Fibroblast of lung (primary cell): ENCODE data around the gene ATP2B2. TPM values are rescaled to one million over a fixed set of nuclear protein-coding genes. Genes with fewer than 3 reads are reported as not detected.

ENCODE experiments used
- DNase-seq, 2 donors: peaks; one replicate each; pipeline versions ENCODE4 v3.0.0 to v3.0.0-alpha.2; 2010; ENCODE audit warnings: low read depth in 2 of 2
- H2AFZ ChIP-seq: 2 replicates; pipeline ENCODE4 v1.5.1; 2012; ENCODE audit warnings: low read length, control low read depth, inconsistent platforms
- H3K27ac ChIP-seq: 2 replicates; pipeline ENCODE4 v1.5.1; 2011; ENCODE audit warnings: low read length, control low read depth; ENCODE audit not compliant: insufficient read depth
- H3K27me3 ChIP-seq: 2 replicates; pipeline ENCODE4 v1.5.1; 2011; ENCODE audit warnings: mild to moderate bottlenecking, low read length; ENCODE audit not compliant: control insufficient read depth, insufficient read depth
- H3K36me3 ChIP-seq: 2 replicates; pipeline ENCODE4 v1.5.1; 2011; ENCODE audit warnings: low read length; ENCODE audit not compliant: control insufficient read depth, insufficient read depth
- H3K4me1 ChIP-seq: 2 replicates; pipeline ENCODE4 v1.5.1; 2011; ENCODE audit warnings: low read length; ENCODE audit not compliant: control insufficient read depth, insufficient read depth; ENCODE audit errors: extremely low read depth
- H3K4me2 ChIP-seq: 2 replicates; pipeline ENCODE4 v1.5.1; 2011; ENCODE audit warnings: low read length, control low read depth; ENCODE audit not compliant: insufficient read depth; ENCODE audit errors: extremely low read depth
- H3K4me3 ChIP-seq, 4 experiments: fragments of 200-600 bp in 1 of 4; sonication (generic) in 1 of 4; replicated peaks in 1 of 4; 2 replicates each; pipeline ENCODE4 v1.5.1; 2011 to 2016; ENCODE audit warnings: low read length in 4 of 4, low read depth in 3 of 4, mild to moderate bottlenecking in 3 of 4, control low read depth in 2 of 4, inconsistent platforms in 1 of 4, mixed read lengths in 1 of 4; ENCODE audit not compliant: insufficient read depth in 1 of 4; ENCODE audit errors: control extremely low read depth in 1 of 4
- H3K79me2 ChIP-seq: 2 replicates; pipeline ENCODE4 v1.5.1; 2012; ENCODE audit warnings: mild to moderate bottlenecking, low read length, inconsistent platforms; ENCODE audit not compliant: control insufficient read depth, insufficient read depth
- H3K9ac ChIP-seq: 2 replicates; pipeline ENCODE4 v1.5.1; 2011; ENCODE audit warnings: mild to moderate bottlenecking, low read length, control low read depth; ENCODE audit not compliant: insufficient read depth
- H3K9me3 ChIP-seq: 2 replicates; pipeline ENCODE4 v1.5.1; 2012; ENCODE audit warnings: low read depth, low read length; ENCODE audit not compliant: control insufficient read depth, insufficient read depth
- H4K20me1 ChIP-seq: 2 replicates; pipeline ENCODE4 v1.5.1; 2011; ENCODE audit warnings: low read length; ENCODE audit not compliant: control insufficient read depth, insufficient read depth; ENCODE audit errors: extremely low read depth
- EZH2 ChIP-seq: IDR thresholded peaks from 2 replicates; pipeline ENCODE4 v1.5.1; 2012; ENCODE audit warnings: low read length, control low read depth, mild to moderate bottlenecking; ENCODE audit errors: missing control alignments
- polyA plus RNA-seq, 2 donors: library from polyadenylated mRNA; depleted of rRNA in 1 of 2; stranded (reverse) in 1 of 2; unstranded in 1 of 2; fragments of >200 nt; gene quantifications; 2 replicates each; pipeline ENCODE4 v1.2.1, GENCODE V29; 2011 to 2012; ENCODE audit warnings: missing spikeins in 1 of 2
- total RNA-seq: library from RNA; depleted of rRNA; stranded (reverse); fragments of >200 nt; gene quantifications from 2 replicates; pipeline ENCODE4 v1.2.1, GENCODE V29; 2014
- TF ChIP-seq, protein P1 (sequence below), 2 donors: IDR thresholded peaks in 1 of 2; conservative IDR thresholded peaks in 1 of 2; 1 replicate in 1 of 2; 2 replicates in 1 of 2; pipeline ENCODE4 v1.5.1; 2011 to 2012; ENCODE audit warnings: low read length in 2 of 2, control low read depth in 1 of 2, inconsistent platforms in 1 of 2, low read depth in 1 of 2, mild to moderate bottlenecking in 1 of 2

ATP2B2 gene
- total and polyA plus RNA-seq, 2 donors (not counting 1 experiment from before 2014, with no cell fraction given), result not detected

DNA sequence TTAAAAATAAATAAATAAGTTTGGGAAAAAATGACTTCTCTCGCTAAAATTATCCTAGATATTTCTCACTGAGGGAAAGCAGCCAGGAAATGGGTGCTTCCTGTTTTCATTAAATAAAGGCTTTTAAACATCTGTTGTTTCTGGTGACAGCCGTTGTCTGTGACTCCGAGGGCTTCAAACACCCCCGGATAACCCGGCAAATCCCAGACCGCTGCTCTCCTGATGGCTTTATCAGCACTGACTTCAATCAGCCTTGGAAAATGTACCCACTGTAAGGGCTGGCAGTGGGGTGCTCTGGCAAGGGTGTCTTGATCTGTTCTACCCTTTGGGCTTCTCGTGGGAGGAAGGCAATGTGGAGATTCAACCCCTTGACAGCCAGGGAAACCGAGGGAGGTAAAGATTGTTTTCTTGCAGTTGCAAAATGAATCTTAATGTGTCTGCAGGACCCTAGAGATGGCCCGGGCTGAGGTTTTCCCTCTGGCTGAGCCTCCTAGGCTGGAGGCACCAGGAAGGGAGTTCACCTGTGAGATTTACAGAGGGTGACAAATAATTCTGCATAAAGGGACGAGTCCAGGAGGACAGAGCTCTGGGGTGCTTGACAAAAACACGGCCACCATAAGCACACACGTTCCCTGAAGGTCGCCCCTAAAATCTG lies 150.9 kb downstream of the ATP2B2 start:
- Histone ChIP-seq H3K9ac (no peak overlapping the region), H4K20me1 (no peaks in the 10 kb centered on the region), H3K9me3 (no peaks in the 10 kb centered on the region), H3K79me2 (no peaks in the 10 kb centered on the region), H3K4me2 (no peak overlapping the region), H3K4me3 (no peak overlapping the region), H3K4me1 (peaks cover 28% of the 10 kb centered on the region), H3K36me3 (no peaks in the 10 kb centered on the region), H2AFZ (peak overlapping the region; percentile 24), H3K27ac (no peak overlapping the region), H3K27me3 (no peaks in the 10 kb centered on the region)
- DNase-seq, result no peak
- no peak for TF ChIP-seq EZH2
- TF ChIP-seq, protein P1, sequence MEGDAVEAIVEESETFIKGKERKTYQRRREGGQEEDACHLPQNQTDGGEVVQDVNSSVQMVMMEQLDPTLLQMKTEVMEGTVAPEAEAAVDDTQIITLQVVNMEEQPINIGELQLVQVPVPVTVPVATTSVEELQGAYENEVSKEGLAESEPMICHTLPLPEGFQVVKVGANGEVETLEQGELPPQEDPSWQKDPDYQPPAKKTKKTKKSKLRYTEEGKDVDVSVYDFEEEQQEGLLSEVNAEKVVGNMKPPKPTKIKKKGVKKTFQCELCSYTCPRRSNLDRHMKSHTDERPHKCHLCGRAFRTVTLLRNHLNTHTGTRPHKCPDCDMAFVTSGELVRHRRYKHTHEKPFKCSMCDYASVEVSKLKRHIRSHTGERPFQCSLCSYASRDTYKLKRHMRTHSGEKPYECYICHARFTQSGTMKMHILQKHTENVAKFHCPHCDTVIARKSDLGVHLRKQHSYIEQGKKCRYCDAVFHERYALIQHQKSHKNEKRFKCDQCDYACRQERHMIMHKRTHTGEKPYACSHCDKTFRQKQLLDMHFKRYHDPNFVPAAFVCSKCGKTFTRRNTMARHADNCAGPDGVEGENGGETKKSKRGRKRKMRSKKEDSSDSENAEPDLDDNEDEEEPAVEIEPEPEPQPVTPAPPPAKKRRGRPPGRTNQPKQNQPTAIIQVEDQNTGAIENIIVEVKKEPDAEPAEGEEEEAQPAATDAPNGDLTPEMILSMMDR (conservative IDR thresholded peaks at IDR 0.05 in 1 of 2, IDR thresholded peaks at IDR 0.05 in 1 of 2; ENCODE audit: low read depth in 1 of 2, low read length in 2 of 2), result no peak

DNA sequence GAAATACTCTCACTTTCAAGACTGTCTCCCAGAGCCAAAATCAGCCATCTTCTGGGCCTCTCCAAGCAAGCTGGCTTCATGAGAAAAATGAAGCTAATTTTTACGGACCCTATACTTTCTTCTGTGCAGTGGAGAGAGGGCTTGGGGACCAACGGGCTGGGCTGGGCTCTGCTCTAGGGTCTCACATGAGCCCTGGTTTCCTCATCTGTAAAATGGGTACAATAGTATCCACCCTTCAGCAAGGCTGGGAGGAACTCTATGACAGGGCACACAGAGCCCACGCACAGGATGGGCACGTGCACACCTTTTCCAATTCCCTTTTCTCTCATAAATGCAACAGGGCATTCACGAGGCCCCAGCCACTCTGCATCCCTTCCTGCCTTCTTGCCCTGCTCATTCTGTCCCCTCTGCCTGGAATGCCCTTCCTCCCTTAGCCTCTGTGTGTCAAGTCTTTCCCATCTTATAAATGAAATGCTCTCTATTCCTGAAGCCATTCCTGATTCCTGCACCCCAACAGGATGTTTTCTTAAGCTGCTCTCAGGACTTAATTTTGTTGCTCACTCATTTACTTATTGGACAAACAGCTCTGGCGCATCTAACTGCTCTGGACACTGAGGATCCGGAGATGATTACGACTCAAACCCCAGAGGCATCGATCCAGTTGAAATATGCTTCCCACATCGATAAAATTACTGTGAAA lies 151.6 kb downstream of the ATP2B2 start:
- Histone ChIP-seq H4K20me1 (no peaks in the 10 kb centered on the region), H3K4me1 (peaks cover 28% of the 10 kb centered on the region), H3K79me2 (no peaks in the 10 kb centered on the region), H3K9me3 (no peaks in the 10 kb centered on the region), H3K27me3 (no peaks in the 10 kb centered on the region), H2AFZ (no peak overlapping the region), H3K36me3 (no peaks in the 10 kb centered on the region), H3K27ac (no peak overlapping the region), H3K4me3 (no peak overlapping the region), H3K9ac (no peak overlapping the region), H3K4me2 (no peak overlapping the region)
- no peak for TF ChIP-seq EZH2
- TF ChIP-seq, protein P1 (conservative IDR thresholded peaks at IDR 0.05 in 1 of 2, IDR thresholded peaks at IDR 0.05 in 1 of 2; ENCODE audit: low read depth in 1 of 2, low read length in 2 of 2), result no peak
- DNase-seq, result no peak

DNA sequence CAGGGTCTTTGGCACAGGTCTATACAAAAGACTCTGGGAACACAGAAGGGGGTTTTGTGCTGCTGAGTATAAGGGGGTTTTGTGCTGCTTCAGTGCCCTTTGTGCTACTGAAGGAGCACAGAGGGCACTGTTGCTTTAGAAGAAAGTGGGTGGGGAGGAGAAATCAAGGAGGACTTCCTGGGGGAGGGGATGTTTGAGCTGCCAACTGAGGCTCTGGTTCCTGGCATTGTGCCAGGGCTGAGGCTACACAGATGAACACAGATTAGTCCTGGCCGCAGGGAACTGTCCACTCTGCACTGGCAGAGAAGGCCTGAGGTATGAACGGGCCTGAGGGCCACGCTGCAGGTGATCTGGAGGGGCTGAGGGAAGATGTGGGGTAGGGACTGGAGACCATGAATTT lies 152.2 kb downstream of the ATP2B2 start:
- Histone ChIP-seq H3K36me3 (no peaks in the 10 kb centered on the region), H3K27ac (peak overlapping the region; percentile 50), H3K9ac (no peak overlapping the region), H3K79me2 (no peaks in the 10 kb centered on the region), H3K4me3 (no peak overlapping the region), H3K4me1 (peaks cover 24% of the 10 kb centered on the region), H3K27me3 (no peaks in the 10 kb centered on the region), H3K4me2 (no peak overlapping the region), H2AFZ (no peak overlapping the region), H3K9me3 (no peaks in the 10 kb centered on the region), H4K20me1 (no peaks in the 10 kb centered on the region)
- TF ChIP-seq EZH2, result no peak
- TF ChIP-seq, protein P1 (conservative IDR thresholded peaks at IDR 0.05 in 1 of 2, IDR thresholded peaks at IDR 0.05 in 1 of 2; ENCODE audit: low read depth in 1 of 2, low read length in 2 of 2), result no peak
- no peak for DNase-seq
